RPMI7951 (cell line): ENCODE results near the gene IL4. TPM values are rescaled to one million over a fixed set of nuclear protein-coding genes. Genes with fewer than 3 reads are reported as not detected.
"Not testable (repeated sequence)": the region's sequence is repeated elsewhere in the genome, so short reads cannot be mapped to it uniquely, and the experiment has no call there.

ENCODE experiments used
- DNase-seq: peaks from one replicate; pipeline ENCODE4 v3.0.0-alpha.2; 2012; ENCODE audit warnings: low read depth
- total RNA-seq: library from RNA; depleted of rRNA; stranded (reverse); fragments of >200 nt; shearing (Covaris generic); gene quantifications from 2 replicates; pipeline ENCODE4 v1.2.3, GENCODE V29; 2014; rRNA removed

Gene IL4
- total RNA-seq = not detected in 2 replicates

DNA sequence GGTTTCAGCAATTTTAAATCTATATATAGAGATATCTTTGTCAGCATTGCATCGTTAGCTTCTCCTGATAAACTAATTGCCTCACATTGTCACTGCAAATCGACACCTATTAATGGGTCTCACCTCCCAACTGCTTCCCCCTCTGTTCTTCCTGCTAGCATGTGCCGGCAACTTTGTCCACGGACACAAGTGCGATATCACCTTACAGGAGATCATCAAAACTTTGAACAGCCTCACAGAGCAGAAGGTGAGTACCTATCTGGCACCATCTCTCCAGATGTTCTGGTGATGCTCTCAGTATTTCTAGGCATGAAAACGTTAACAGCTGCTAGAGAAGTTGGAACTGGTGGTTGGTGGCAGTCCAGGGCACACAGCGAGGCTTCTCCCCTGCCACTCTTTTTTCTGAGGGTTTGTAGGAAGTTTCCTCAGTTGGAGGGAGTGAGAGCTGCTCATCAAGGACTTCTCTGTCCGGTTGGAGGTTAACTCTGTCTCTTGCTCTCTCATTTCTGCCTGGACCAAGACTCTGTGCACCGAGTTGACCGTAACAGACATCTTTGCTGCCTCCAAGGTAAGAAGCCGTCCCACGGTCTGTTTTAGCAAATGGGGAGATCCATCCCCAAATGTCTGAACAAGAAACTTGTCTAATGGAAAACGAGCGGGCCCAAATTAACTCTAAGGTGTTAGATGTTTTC lies at the start of gene IL4:
Gene IL4, plus strand, starts transcription at position 51 of the 692 bp plus-strand sequence. Its CDS starts 62 bp downstream, at position 113.
- no peak for DNase-seq

DNA sequence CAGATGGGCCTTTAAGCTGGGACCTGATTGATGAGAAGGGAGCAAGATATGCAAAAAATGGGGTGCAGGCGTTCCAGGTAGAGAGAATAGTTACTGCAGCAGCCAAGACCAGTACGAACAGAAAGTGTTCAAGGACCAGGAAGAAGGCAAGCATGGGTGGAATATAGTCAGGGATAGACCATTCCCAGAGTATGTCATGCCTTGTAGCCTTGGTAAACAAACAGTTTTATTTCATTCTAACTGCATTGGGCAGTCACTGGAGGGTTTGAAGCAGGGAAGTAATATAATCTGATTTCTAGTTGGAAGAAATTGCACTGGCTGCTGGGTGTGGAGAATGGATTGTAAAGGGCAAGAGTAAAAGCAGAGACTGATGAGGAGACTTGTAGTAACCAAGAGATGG lies 46.3 kb upstream of the IL4 start:
- DNase-seq = no peak

- DNase-seq = no peak
Measured at GRCh38 chr5:132628814-132629213, 45.0 kb upstream of the IL4 start.

- no peak for DNase-seq
Measured at GRCh38 chr5:132629230-132629944, 44.4 kb upstream of the IL4 start.

DNA sequence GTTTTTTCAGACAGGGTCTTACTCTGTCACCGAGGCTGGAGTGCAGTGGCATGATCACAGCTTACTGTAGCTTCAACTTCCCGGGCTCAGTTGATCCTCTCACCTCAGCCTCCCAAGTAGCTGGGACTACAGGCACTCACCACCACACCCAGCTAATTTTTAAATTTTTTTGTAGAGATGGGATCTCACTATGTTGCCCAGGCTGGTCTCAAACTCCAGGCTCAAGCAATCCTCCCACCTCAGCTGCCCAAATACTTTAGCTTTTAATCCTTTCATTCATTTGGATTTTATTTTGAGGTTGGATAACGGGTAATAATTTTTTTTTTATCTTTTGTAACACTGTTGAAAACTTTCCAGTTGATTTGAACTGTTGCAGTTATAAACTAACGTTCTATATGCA lies 40.2 kb upstream of the IL4 start:
- DNase-seq = not testable (repeated sequence)

DNA sequence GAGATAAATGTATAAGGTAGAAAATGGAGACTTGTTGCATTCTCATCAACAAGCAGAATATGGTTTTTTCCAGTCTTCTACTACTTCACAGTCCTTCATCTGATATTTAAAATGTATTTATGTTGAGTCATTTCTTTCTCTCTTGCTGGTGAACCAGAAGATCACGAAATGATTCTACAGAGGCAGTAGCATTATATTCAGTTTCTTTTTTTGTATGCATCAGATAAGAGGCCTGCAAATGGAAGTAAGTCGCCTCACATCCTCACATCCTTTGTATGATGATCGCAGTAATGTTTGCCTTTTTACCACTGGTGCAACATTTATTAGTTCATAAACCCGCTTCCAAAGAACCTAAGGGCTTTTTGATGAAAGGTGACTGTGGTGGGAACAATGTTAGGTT lies 37.9 kb upstream of the IL4 start:
- DNase-seq = no peak

DNA sequence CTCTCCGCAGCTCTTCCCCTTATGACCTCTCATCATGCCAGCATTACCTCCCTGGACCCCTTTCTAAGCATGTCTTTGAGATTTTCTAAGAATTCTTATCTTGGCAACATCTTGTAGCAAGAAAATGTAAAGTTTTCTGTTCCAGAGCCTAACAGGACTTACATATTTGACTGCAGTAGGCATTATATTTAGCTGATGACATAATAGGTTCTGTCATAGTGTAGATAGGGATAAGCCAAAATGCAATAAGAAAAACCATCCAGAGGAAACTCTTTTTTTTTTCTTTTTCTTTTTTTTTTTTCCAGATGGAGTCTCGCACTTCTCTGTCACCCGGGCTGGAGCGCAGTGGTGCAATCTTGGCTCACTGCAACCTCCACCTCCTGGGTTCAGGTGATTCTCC lies 36.5 kb upstream of the IL4 start:
- no peak for DNase-seq

DNA sequence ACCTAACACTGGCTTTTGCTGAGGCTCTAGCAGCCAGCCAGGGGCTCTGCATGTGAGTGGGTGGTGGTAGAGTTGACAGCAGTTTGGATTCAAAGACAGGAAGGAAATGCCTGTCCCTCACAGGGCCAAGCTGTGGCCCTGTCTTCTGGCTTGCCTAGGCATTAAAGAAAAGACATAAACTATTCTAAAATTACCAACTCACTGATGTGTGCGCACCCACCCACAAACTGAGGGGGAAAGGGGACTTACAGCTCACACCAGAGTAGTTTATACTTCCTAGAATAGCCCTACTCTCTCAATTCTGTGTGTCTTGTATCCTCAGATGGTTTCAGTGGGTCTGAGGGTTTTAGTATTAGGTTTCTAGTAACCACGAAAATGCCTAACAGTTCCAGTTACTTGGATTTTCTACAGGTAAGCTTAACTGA lies 34.1 kb upstream of the IL4 start:
- no peak for DNase-seq

GRCh38 chr5:132640613-132641012 lies 33.2 kb upstream of the IL4 start:
- no peak for DNase-seq

DNA sequence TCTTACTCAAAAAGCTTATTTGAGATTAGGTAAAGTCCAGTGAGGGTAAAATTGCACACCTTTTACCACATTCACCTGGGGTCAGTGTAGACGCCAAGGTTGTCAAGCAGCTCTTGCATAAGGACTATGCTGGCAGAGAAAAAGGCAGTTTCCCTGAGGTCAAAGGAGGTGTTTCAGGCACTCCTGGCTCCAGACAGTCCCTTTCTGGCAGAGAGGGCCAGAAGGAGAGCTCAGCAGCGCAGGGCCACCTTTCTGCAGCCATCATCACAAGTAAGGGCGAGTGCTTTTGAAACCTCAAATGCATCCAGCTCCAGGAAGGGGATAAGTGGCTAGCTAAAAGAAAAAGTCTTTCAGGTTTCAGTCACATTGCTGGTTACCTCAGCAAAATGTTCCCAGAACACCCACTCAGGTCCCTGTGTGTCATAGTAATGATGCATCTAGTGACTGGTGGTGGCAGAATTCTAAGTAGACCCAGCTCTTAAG lies 32.5 kb upstream of the IL4 start:
- no peak for DNase-seq

GRCh38 chr5:132641841-132642240 lies 31.9 kb upstream of the IL4 start:
- DNase-seq = no peak

- DNase-seq = no peak
Measured at GRCh38 chr5:132644177-132644576, 29.6 kb upstream of the IL4 start.

DNA sequence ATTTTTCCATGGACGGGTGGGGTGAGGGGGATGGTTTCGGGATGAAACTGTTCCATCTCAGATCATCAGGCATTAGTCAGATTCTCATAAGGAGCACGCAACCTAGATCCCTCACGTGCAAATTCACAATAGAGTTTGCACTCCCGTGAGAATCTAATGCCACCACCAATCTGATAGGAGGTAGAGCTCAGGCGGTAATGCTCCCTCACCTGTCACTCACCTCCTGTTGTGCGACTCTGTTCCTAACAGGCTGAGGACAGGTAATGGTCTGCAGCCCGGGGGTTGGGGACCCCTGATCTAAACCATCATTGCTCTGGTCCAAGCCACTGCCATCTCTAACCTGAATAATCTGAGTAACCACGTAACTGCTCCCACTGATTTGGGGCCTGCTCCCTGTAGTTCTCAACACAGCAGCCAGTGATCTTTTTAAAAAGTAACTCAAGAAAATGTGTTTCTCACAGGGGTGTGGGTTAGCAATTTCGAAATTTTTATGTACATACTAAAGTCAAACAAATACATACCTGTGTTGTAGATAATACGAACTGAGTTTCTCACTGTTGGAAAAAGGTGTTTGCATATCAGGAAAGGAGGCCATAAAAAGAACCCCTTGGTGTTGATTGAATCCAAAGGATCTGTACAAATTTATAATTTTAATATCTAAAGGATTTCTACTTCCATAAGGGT lies 27.1 kb upstream of the IL4 start:
- no peak for DNase-seq

- no peak for DNase-seq
Measured at GRCh38 chr5:132647473-132647872, 26.3 kb upstream of the IL4 start.

DNA sequence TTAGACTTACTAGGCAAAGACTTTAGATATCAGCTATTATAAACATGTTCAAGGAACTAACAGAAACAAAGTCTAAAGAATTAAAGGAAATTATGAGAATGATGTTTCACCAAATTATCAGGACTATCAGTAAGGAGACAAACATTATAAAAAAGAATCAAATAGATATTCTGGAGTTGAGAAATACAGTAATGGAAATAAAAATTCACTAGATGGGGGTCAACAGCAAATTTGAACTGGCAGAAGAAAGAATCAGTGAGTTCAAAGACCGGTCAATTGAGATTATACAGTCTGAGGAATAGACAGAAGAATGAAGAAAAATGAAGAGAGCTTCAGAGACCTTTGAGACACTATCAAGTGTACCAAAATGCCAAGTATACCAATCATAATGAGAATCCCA lies 25.4 kb upstream of the IL4 start:
- no peak for DNase-seq

DNA sequence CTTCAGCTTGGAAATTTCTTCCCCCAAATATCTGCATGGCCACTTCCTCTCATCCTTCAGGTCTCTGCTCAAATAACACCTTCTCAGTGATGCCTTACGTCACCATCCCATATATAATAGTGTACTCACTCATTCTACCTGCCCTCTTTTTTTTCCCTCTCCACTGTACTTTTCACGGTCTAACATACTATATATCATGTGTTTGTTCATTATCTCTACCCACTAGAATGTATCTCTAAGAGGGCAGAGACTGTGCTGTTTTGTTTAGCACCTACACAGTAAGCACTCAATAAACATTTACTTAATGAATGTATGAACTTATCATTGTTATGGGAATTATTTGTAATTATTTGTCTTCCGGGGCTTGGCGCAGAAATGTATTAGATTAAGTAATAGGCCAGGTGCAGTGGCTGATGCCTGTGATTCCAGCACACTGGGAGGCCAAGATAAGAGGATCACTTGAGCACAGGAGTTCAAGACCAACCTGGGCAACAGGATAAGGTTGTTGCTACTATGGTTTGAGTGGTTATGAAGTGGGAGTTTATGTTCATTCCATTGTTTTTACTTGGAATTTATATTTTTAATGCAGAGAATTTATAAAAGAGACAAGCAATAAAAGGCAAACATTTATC lies 21.8 kb upstream of the IL4 start:
- no peak for DNase-seq

DNA sequence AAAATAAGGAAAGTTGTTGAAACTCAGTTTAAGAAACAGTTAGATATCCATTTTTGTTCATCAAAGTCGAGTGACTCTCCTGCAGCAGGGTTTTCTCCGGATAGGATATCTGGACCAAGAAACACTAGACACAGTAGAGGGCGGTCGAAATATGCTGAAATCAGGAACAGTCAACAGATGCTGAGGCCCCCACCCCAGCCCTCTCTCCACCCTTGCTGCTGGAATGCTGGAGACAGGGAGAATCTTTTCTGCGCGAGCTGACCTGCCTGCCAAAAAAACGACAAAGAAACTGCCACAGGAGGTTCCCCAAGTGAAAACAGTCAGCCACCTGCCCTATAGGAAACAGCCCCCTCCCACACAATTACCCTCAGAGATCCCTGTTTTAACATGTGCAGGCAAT lies 20.1 kb upstream of the IL4 start:
- DNase-seq = no peak

DNA sequence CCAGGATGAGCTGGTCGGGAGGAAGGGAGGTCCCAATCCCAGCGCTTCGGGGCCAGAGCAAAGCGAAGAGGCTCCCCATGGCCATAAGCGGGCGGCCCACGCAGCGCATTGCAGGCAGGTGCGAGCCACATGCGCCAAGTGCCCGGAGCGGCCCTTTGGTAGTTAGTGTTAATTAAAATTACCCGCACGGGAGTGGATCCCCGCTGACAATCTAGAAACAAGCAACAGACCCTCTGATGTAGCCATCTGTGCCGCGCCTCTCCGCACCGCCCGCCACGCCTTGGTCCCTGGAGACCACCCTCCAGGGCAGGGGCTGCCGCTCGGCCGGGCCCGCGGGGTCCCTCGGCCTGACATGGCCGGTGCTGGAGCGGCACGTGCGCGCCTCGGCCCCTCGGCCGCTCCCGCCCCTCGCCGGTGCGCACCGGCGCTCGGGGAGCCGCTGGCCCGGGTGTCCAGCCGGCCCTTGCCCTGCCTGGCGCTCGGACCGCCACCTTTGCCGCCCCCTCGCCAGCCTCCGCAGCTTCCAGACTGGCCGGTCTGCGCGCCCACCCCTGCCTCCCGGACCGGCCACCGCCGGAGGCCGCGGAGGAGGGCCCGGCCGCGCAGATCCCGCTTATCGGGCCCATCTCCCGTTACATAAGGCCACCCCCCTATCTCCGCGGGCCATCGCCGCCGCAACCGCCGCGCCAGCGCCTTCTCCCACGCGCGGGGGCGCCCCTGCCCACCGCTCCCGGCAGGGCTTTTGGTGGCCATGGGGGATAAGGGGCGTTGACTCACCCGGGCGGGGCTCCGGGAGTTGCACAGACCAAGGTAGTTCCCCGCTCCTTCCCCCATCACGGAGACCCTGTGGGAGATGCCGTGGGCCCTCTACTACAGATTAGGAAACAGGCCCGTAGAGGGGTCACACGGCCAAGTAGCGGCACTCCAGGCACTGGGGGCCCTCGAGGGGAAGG lies 17.7 kb upstream of the IL4 start:
- DNase-seq = peak; percentile 9

GRCh38 chr5:132656774-132657355 lies 16.9 kb upstream of the IL4 start:
- no peak for DNase-seq

- DNase-seq = peak; percentile 8
Measured at GRCh38 chr5:132657676-132658380, 16.0 kb upstream of the IL4 start, which contains the start of gene IL13. IL13 (plus strand) TSS chr5:132658173; CDS start chr5:132658187, 14 bp downstream.
